IMR-90 (cell line): Measurements from ENCODE around the gene STAC2. TPM values are rescaled to one million over a fixed set of nuclear protein-coding genes. Genes with fewer than 3 reads are reported as not detected.

ENCODE experiments used
- ATAC-seq: fragments of 200-7000 bp; cut with Tn5 transposase; 2 replicates; pipeline ENCODE4 v1.9.1; 2020; ENCODE audit warnings: low read depth, mild to moderate bottlenecking, moderate library complexity
- BruUV-seq: library from RNA; stranded (reverse); fragments of 400-500 nt; replicated peaks from 2 replicates; lab custom pipeline; 2021; lab: Mats Ljungman, UMichigan
- CTCF ChIA-PET: fragments of 300-600 bp; formaldehyde crosslinking; extraction: SDS; loops from one replicate; lab custom pipeline; 2021; ENCODE audit warnings: antibody characterized with exemption; lab: Yijun Ruan, JAX
- POLR2A ChIA-PET: fragments of 300-600 bp; sonication (Branson Sonifier 250); formaldehyde crosslinking; loops from one replicate; lab custom pipeline; 2022; ENCODE audit warnings: antibody characterized with exemption; ENCODE audit not compliant: unreplicated experiment; lab: Charles Lee
- DNase-seq: peaks from one replicate; pipeline ENCODE4 v3.0.0; 2013
- H2AFZ ChIP-seq: replicated peaks from 2 replicates; pipeline ENCODE3; 2013; ENCODE audit warnings: low read length, mild to moderate bottlenecking; ENCODE audit not compliant: poor library complexity
- H2AK5ac ChIP-seq: 2 replicates; pipeline ENCODE4 v1.6.1; 2013; ENCODE audit warnings: low read depth, low read length, inconsistent platforms
- H2AK9ac ChIP-seq: replicated peaks from 2 replicates; pipeline ENCODE3; 2013; ENCODE audit warnings: mild to moderate bottlenecking, low read depth, low read length, moderate library complexity; ENCODE audit not compliant: poor library complexity
- H2BK120ac ChIP-seq: 2 replicates; pipeline ENCODE4 v1.6.1; 2013; ENCODE audit warnings: low read depth, low read length, inconsistent platforms
- H2BK15ac ChIP-seq: 3 replicates; pipeline ENCODE4 v1.6.1; 2013; ENCODE audit warnings: low read depth, low read length, inconsistent platforms
- H2BK20ac ChIP-seq: 2 replicates; pipeline ENCODE4 v1.6.1; 2013; ENCODE audit warnings: low read depth, mild to moderate bottlenecking, inconsistent platforms, low read length, moderate library complexity
- H2BK5ac ChIP-seq: 2 replicates; pipeline ENCODE4 v1.6.1; 2013; ENCODE audit warnings: mild to moderate bottlenecking, low read depth, low read length, inconsistent platforms; ENCODE audit not compliant: poor library complexity, severe bottlenecking
- H3K14ac ChIP-seq: replicated peaks from 2 replicates; pipeline ENCODE4 v1.6.1; 2013; ENCODE audit warnings: low read depth, low read length, inconsistent platforms
- H3K18ac ChIP-seq: 2 replicates; pipeline ENCODE4 v1.6.1; 2013; ENCODE audit warnings: low read depth, low read length, control low read depth
- H3K23ac ChIP-seq: 2 replicates; pipeline ENCODE4 v1.6.1; 2013; ENCODE audit warnings: low read depth, low read length, inconsistent platforms
- H3K27ac ChIP-seq: 2 replicates; pipeline ENCODE4 v1.5.1; 2013; ENCODE audit warnings: mild to moderate bottlenecking, control low read depth, low read length; ENCODE audit not compliant: insufficient read depth
- H3K27me3 ChIP-seq: 2 replicates; pipeline ENCODE4 v1.6.1; 2013; ENCODE audit warnings: low read length; ENCODE audit not compliant: control insufficient read depth, insufficient read depth
- H3K36me3 ChIP-seq: 2 replicates; pipeline ENCODE4 v1.6.1; 2013; ENCODE audit warnings: low read length, mixed read lengths; ENCODE audit not compliant: control insufficient read depth, insufficient read depth
- H3K4ac ChIP-seq: 2 replicates; pipeline ENCODE4 v1.6.1; 2013; ENCODE audit warnings: low read depth, low read length, inconsistent platforms
- H3K4me1 ChIP-seq: 2 replicates; pipeline ENCODE4 v1.6.1; 2013; ENCODE audit warnings: low read length, mixed read lengths; ENCODE audit not compliant: control insufficient read depth, insufficient read depth
- H3K4me2 ChIP-seq: 2 replicates; pipeline ENCODE4 v1.6.1; 2013; ENCODE audit warnings: low read depth, mild to moderate bottlenecking, control low read depth, low read length, moderate library complexity
- H3K4me3 ChIP-seq: 2 replicates; pipeline ENCODE4 v1.5.1; 2013; ENCODE audit warnings: low read depth, mild to moderate bottlenecking, control low read depth, low read length, moderate library complexity; ENCODE audit not compliant: insufficient read depth
- H3K56ac ChIP-seq: 2 replicates; pipeline ENCODE4 v1.6.1; 2013; ENCODE audit warnings: low read length, inconsistent platforms; ENCODE audit not compliant: insufficient read depth; ENCODE audit errors: extremely low read depth
- H3K79me1 ChIP-seq, 2 experiments: 2 replicates each; pipeline ENCODE4 v1.6.1; 2013; ENCODE audit warnings: low read length in 2 of 2, inconsistent platforms in 1 of 2, low read depth in 1 of 2
- H3K9ac ChIP-seq: 2 replicates; pipeline ENCODE4 v1.6.1; 2013; ENCODE audit warnings: low read depth, low read length, control low read depth
- H3K9me1 ChIP-seq: 2 replicates; pipeline ENCODE4 v1.6.1; 2013; ENCODE audit warnings: low read length, inconsistent platforms; ENCODE audit not compliant: insufficient read depth
- H3K9me3 ChIP-seq: 2 replicates; pipeline ENCODE4 v1.6.1; 2013; ENCODE audit warnings: low read length; ENCODE audit not compliant: control insufficient read depth, insufficient read depth
- H4K20me1 ChIP-seq: 2 replicates; pipeline ENCODE4 v1.6.1; 2013; ENCODE audit warnings: low read length, inconsistent platforms; ENCODE audit not compliant: insufficient read depth
- H4K5ac ChIP-seq: 2 replicates; pipeline ENCODE4 v1.6.1; 2013; ENCODE audit warnings: mild to moderate bottlenecking, low read depth, low read length, control low read depth
- H4K8ac ChIP-seq, 2 experiments: 2 replicates each; pipeline ENCODE4 v1.6.1; 2013; ENCODE audit warnings: low read depth in 2 of 2, low read length in 2 of 2, control low read depth in 1 of 2, inconsistent platforms in 1 of 2
- H4K91ac ChIP-seq: 2 replicates; pipeline ENCODE4 v1.6.1; 2013; ENCODE audit warnings: low read depth, low read length, inconsistent platforms; ENCODE audit not compliant: insufficient read depth
- BHLHE40 ChIP-seq: fragments of 150-350 bp; IDR thresholded peaks from 2 replicates; pipeline ENCODE4 v1.6.1; 2016; ENCODE audit warnings: mild to moderate bottlenecking, low read depth, low read length
- CEBPB ChIP-seq: IDR thresholded peaks from 2 replicates; pipeline ENCODE4 v1.6.1; 2012; ENCODE audit warnings: low read depth, low read length, improper control_type of control experiment
- CHD1 ChIP-seq: IDR thresholded peaks from 2 replicates; pipeline ENCODE4 v1.6.1; 2012; ENCODE audit warnings: low read depth, low read length, improper control_type of control experiment
- CTCF ChIP-seq: conservative IDR thresholded peaks from 2 replicates; pipeline ENCODE4 v1.5.1; 2012; ENCODE audit warnings: mild to moderate bottlenecking, low read depth, low read length, improper control_type of control experiment
- ELK1 ChIP-seq: fragments of 150-350 bp; IDR thresholded peaks from 2 replicates; pipeline ENCODE4 v1.6.1; 2016; ENCODE audit warnings: low read depth, mild to moderate bottlenecking, low read length, moderate library complexity, borderline replicate concordance
- FOS ChIP-seq: fragments of 150-350 bp; IDR thresholded peaks from 2 replicates; pipeline ENCODE4 v1.6.1; 2016; ENCODE audit warnings: low read depth, low read length
- MAFK ChIP-seq: IDR thresholded peaks from 2 replicates; pipeline ENCODE4 v1.6.1; 2012; ENCODE audit warnings: low read depth, low read length, improper control_type of control experiment
- MAZ ChIP-seq: IDR thresholded peaks from 2 replicates; pipeline ENCODE4 v1.6.1; 2012; ENCODE audit warnings: low read depth, mild to moderate bottlenecking, low read length, improper control_type of control experiment, moderate library complexity, borderline replicate concordance
- MXI1 ChIP-seq: IDR thresholded peaks from 2 replicates; pipeline ENCODE4 v1.6.1; 2012; ENCODE audit warnings: low read depth, mild to moderate bottlenecking, low read length, moderate library complexity, borderline replicate concordance
- NFE2L2 ChIP-seq: fragments of 150-350 bp; IDR thresholded peaks from 2 replicates; pipeline ENCODE4 v1.6.1; 2016; ENCODE audit warnings: low read depth, mild to moderate bottlenecking, low read length
- POLR2A ChIP-seq: IDR thresholded peaks from 2 replicates; pipeline ENCODE4 v1.6.1; 2012; ENCODE audit warnings: mild to moderate bottlenecking, low read depth, low read length
- RAD21 ChIP-seq: IDR thresholded peaks from 2 replicates; pipeline ENCODE4 v1.6.1; 2012; ENCODE audit warnings: low read length, improper control_type of control experiment
- RCOR1 ChIP-seq: IDR thresholded peaks from 2 replicates; pipeline ENCODE4 v1.6.1; 2012; ENCODE audit warnings: mild to moderate bottlenecking, low read length, improper control_type of control experiment; ENCODE audit not compliant: insufficient replicate concordance
- RFX5 ChIP-seq: IDR thresholded peaks from 2 replicates; pipeline ENCODE4 v1.8.0; 2012; ENCODE audit warnings: low read depth, mild to moderate bottlenecking, low read length, moderate library complexity
- SMC3 ChIP-seq: fragments of 150-350 bp; IDR thresholded peaks from 2 replicates; pipeline ENCODE4 v1.6.1; 2016; ENCODE audit warnings: low read depth, mild to moderate bottlenecking, antibody characterized with exemption, low read length, moderate library complexity
- USF2 ChIP-seq: fragments of 150-350 bp; IDR thresholded peaks from 2 replicates; pipeline ENCODE4 v1.6.1; 2017; ENCODE audit warnings: mild to moderate bottlenecking, antibody characterized with exemption, low read length, low read depth
- WGBS, 2 experiments: methylation state at CpG; one replicate each; pipeline versions ENCODE4 v1.1.5 to v1.1.7; 2013; ENCODE audit warnings: missing lambda C conversion rate in 2 of 2; ENCODE audit not compliant: insufficient read length in 1 of 2; ENCODE audit errors: extremely low coverage in 2 of 2; 5-methylcytosine and 5-hydroxymethylcytosine counted together
- dilution Hi-C: fragments of 300-500 bp; cut with HindIII; formaldehyde crosslinking; loops from one replicate; pipeline ENCODE4 v1.14.3; 2018; ENCODE audit warnings: low sequenced_read_pairs; ENCODE audit not compliant: unreplicated experiment
- in situ Hi-C: fragments of 300-500 bp; cut with MboI; formaldehyde crosslinking; loops from 3 replicates; pipeline ENCODE4 v1.14.3; 2019; ENCODE audit warnings: low sequenced_read_pairs, inconsistent platforms, mixed read lengths
- intact Hi-C: fragments of 100-400 bp; cut with micrococcal nuclease; formaldehyde crosslinking; loops from 2 replicates; pipeline ENCODE4 v1.10.0; 2022
- polyA plus RNA-seq, 3 experiments: library from polyadenylated mRNA; depleted of rRNA; stranded (reverse); fragments of >200 nt; gene quantifications; 2 replicates each; pipeline ENCODE4 v1.2.3, GENCODE V29; 2012; ENCODE audit warnings: low replicate concordance in 1 of 3
- total RNA-seq: library from RNA; depleted of rRNA; stranded (reverse); fragments of >200 nt; gene quantifications from 2 replicates; pipeline ENCODE4 v1.2.3, GENCODE V29; 2012

Gene STAC2
- total and polyA plus RNA-seq, 2 of the 4 experiments (the other 2 are of a cell fraction), result 0.02 TPM; not detected in 1

- Histone ChIP-seq H3K9ac (no peak overlapping the region), H3K4me3 (no peak overlapping the region), H4K91ac (no peak overlapping the region), H2AFZ (no peak overlapping the region), H3K79me1 (no peaks in the 10 kb centered on the region), H2BK15ac (no peak overlapping the region), H2AK9ac (no peak overlapping the region), H3K9me3 (no peaks in the 10 kb centered on the region), H2BK5ac (no peak overlapping the region), H3K27me3 (peaks cover 6% of the 10 kb centered on the region), H3K4me1 (peaks cover 3% of the 10 kb centered on the region; the same call in 1 of the 2 replicates), H3K4ac (no peak overlapping the region), H3K23ac (no peak overlapping the region), H2BK20ac (no peak overlapping the region), H3K9me1 (no peaks in the 10 kb centered on the region), H3K14ac (no peak overlapping the region), H3K56ac (no peak overlapping the region), H4K8ac (no peak overlapping the region), H2AK5ac (no peak overlapping the region), H2BK120ac (no peak overlapping the region), H3K18ac (no peak overlapping the region), H3K36me3 (no peaks in the 10 kb centered on the region), H3K4me2 (no peak overlapping the region), H3K27ac (no peak overlapping the region), H4K20me1 (no peaks in the 10 kb centered on the region), H4K5ac (no peak overlapping the region)
- ATAC-seq (no peak), DNase-seq (no peak)
- TF ChIP-seq RAD21, result no peak
- no peak for TF ChIP-seq FOS
- no peak for TF ChIP-seq MAZ
- TF ChIP-seq CEBPB, result no peak
- TF ChIP-seq CTCF, result no peak
- no peak for TF ChIP-seq MAFK
- no peak for TF ChIP-seq SMC3
- TF ChIP-seq CHD1, result no peak
- TF ChIP-seq BHLHE40, result no peak
- TF ChIP-seq RFX5, result no peak
- no peak for TF ChIP-seq POLR2A
- TF ChIP-seq NFE2L2, result no peak
- no peak for TF ChIP-seq MXI1
- TF ChIP-seq USF2, result no peak
- TF ChIP-seq ELK1, result no peak
- no peak for TF ChIP-seq RCOR1
- CTCF ChIA-PET, result interaction anchor here (0.6 to 1.5 kb wide), 6 partner anchors 8 to 253 kb away, joined by 3 to 7 read pairs (median 3); no protein-coding TSS in a partner anchor
- POLR2A ChIA-PET, result interaction anchor here (0.6 kb wide), 1 partner anchor 87 kb away, joined by 11 read pairs; no protein-coding TSS in a partner anchor
- WGBS, 2 experiments, result no CpG with 5 or more reads among the region's 5 CpGs
- no TSS peak for BruUV-seq
- dilution Hi-C loops, result no loop called here
- in situ Hi-C loops, result no loop called here
- intact Hi-C loops, result loop anchor here (10.0 kb wide), 1 partner anchor 172 kb away; no protein-coding TSS in a partner anchor
Measured at GRCh38 chr17:39236450-39236927, 10.7 kb upstream of the STAC2 start.
